Peyer's patch (tissue), 4 donors: ENCODE measurements around the gene ACSF2. TPM values are rescaled to one million over a fixed set of nuclear protein-coding genes. Genes with fewer than 3 reads are reported as not detected.
A peak's percentile ranks its signal among the peaks of the same experiment; 100 is the strongest.
"Not testable (repeated sequence)": the region's sequence is repeated elsewhere in the genome, so short reads cannot be mapped to it uniquely, and the experiment has no call there.

Experiments
- DNase-seq, 3 donors: peaks; one replicate each; pipeline ENCODE4 v3.0.0-alpha.2; 2017 to 2019
- H3K27ac ChIP-seq, 4 donors: fragments of 200-600 bp; sonication (generic); one replicate each; pipeline ENCODE4 v1.5.1; 2016 to 2019
- H3K27me3 ChIP-seq, 2 donors: fragments of 200-600 bp; sonication (generic); one replicate each; pipeline ENCODE4 v1.5.1; 2019
- H3K36me3 ChIP-seq, 3 donors: fragments of 200-600 bp; sonication (generic); one replicate each; pipeline ENCODE4 v1.5.1; 2016 to 2019
- H3K4me1 ChIP-seq, 4 donors: fragments of 200-600 bp; sonication (generic); one replicate each; pipeline ENCODE4 v1.5.1; 2016 to 2019
- H3K4me3 ChIP-seq, 4 donors: fragments of 200-600 bp; sonication (generic); 1 replicate in 3 of 4; 2 replicates in 1 of 4; pipeline ENCODE4 v1.5.1; 2016 to 2019; ENCODE audit warnings: mild to moderate bottlenecking in 1 of 4
- H3K9me3 ChIP-seq, 4 donors: fragments of 200-600 bp; sonication (generic); one replicate each; pipeline ENCODE4 v1.5.1; 2016 to 2019; ENCODE audit warnings: mild to moderate bottlenecking in 1 of 4
- CTCF ChIP-seq, 6 experiments: fragments of 450-650 bp in 4 of 6; fragments of 200-600 bp in 2 of 6; sonication (generic) in 1 of 6; IDR thresholded peaks; one replicate each; pipeline ENCODE4 v1.5.1; 2017 to 2019; ENCODE audit warnings: antibody characterized with exemption in 6 of 6, mild to moderate bottlenecking in 3 of 6, moderate library complexity in 1 of 6
- POLR2A ChIP-seq, 2 donors: fragments of 450-650 bp; IDR thresholded peaks; one replicate each; pipeline ENCODE4 v1.5.1; 2017; ENCODE audit warnings: antibody characterized with exemption in 2 of 2, mild to moderate bottlenecking in 2 of 2, moderate library complexity in 2 of 2
- total RNA-seq, 4 donors: library from RNA; depleted of rRNA; stranded (reverse); fragments of >200 nt; gene quantifications; one replicate each; pipeline ENCODE4 v1.1.0, GENCODE V29; 2016

ACSF2 gene
- total RNA-seq, 4 donors from 2014 or later = 143 to 278 (median 189) TPM

DNA sequence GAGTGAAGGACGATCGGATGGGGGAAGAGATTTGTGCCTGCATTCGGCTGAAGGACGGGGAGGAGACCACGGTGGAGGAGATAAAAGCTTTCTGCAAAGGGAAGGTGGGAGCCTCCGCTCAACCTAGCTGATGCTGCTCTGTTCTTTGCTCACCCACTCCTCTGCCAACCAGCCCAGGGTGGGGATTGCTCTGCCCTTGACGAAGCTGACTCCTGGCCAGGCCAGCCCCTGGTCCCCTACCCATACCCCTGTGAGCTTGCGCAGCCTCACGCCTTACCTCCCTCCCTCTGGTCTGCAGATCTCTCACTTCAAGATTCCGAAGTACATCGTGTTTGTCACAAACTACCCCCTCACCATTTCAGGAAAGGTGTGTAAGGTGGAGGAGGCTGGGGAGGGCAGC is 47.9 kb downstream of the ACSF2 start:
- no peaks in the 10 kb centered on the region for H3K9me3 ChIP-seq
- TF ChIP-seq POLR2A (IDR thresholded peaks at IDR 0.05) (no peak), CTCF (IDR thresholded peaks at IDR 0.05) (no peak)
- no peak overlapping the region for H3K4me3 ChIP-seq
- peaks cover 3 to 15% (median 5%) of the 10 kb centered on the region in 4 donors for H3K4me1 ChIP-seq
- no peak for DNase-seq
- peaks cover 0 to 28% (median 0%) of the 10 kb centered on the region in 3 donors for H3K36me3 ChIP-seq
- no peak overlapping the region for H3K27ac ChIP-seq
- H3K27me3 ChIP-seq = no peaks in the 10 kb centered on the region

DNA sequence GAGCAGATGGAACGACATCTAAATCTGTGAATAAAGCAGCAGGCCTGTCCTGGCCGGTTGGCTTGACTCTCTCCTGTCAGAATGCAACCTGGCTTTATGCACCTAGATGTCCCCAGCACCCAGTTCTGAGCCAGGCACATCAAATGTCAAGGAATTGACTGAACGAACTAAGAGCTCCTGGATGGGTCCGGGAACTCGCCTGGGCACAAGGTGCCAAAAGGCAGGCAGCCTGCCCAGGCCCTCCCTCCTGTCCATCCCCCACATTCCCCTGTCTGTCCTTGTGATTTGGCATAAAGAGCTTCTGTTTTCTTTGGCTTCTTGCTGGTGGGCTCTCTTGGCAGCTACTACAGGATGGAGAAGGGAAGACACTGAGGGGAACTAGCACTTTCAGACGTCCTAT is 48.5 kb downstream of the ACSF2 start:
- Histone ChIP-seq H3K27me3 (no peaks in the 10 kb centered on the region), H3K27ac (peak overlapping the region in 1 of 4 donors; percentile 11), H3K9me3 (no peaks in the 10 kb centered on the region), H3K36me3 (peaks cover 0 to 28% (median 0%) of the 10 kb centered on the region in 3 donors), H3K4me3 (no peak overlapping the region), H3K4me1 (peaks cover 0 to 9% (median 3%) of the 10 kb centered on the region in 4 donors)
- DNase-seq = no peak
- no peak for TF ChIP-seq CTCF (IDR thresholded peaks at IDR 0.05)
- no peak for TF ChIP-seq POLR2A (IDR thresholded peaks at IDR 0.05)

- Histone ChIP-seq H3K4me3 (peak overlapping the region in 2 of 4 donors; percentile 40 to 48), H3K4me1 (peaks cover 0 to 14% (median 3%) of the 10 kb centered on the region in 4 donors), H3K9me3 (no peaks in the 10 kb centered on the region), H3K27ac (peak overlapping the region in 1 of 4 donors; percentile 79), H3K36me3 (peaks cover 0 to 28% (median 0%) of the 10 kb centered on the region in 3 donors), H3K27me3 (no peaks in the 10 kb centered on the region)
- DNase-seq = peak in 1 of 3 donors; percentile 3
- TF ChIP-seq POLR2A (IDR thresholded peaks at IDR 0.05) = no peak
- TF ChIP-seq CTCF (IDR thresholded peaks at IDR 0.05) = no peak
These were observed 49.3 kb downstream of the ACSF2 start for GRCh38 chr17:50475362-50475761.

DNA sequence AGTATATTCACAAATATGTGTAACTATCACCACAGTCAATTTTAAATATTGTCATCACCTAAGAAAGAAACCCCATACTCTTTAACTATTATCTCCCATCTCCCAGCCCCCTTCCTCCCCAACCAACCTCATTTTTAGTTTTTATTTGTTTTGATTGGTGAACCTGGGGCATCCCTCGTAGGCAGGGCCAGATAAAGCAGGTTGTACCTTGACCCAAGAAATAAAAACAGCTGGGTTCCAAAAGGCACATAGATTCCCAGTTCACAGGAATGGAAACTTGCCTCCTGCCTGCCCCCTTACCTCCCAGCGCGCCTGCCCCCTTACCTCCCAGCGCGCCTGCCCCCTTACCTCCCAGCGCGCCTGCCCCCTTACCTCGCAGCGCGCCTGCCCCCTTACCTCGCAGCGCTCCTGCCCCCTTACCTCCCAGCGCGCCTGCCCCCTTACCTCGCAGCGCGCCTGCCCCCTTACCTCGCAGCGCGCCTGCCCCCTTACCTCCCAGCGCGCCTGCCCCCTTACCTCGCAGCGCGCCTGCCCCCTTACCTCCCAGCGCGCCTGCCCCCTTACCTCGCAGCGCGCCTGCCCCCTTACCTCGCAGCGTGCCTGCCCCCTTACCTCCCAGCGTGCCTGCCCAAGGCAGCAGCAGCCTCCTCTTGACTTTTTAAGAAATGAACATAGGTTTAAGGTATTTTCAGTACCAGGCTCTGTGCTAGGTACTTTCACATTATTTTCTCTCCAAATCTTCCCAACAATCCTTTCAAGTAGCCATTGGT is 49.9 kb downstream of the ACSF2 start:
- peak in 1 of 2 donors; percentile 31 for TF ChIP-seq POLR2A (IDR thresholded peaks at IDR 0.05)
- peak overlapping the region in 3 of 4 donors; percentile 66 to 79 (median 66) for H3K27ac ChIP-seq
- peak in 1 of 3 donors; percentile 16 for DNase-seq

GRCh38 chr17:50476545-50477315 is 50.7 kb downstream of the ACSF2 start:
- Histone ChIP-seq H3K27ac (peak overlapping the region in 3 of 4 donors; percentile 66 to 79 (median 66)), H3K4me3 (peak overlapping the region in 2 of 4 donors; percentile 40 to 48), H3K4me1 (peaks cover 0 to 14% (median 3%) of the 10 kb centered on the region in 4 donors)

More for the DNA sequence above, 49.9 kb downstream of the ACSF2 start:
- Histone ChIP-seq H3K4me3 (peak overlapping the region in 2 of 4 donors; percentile 40 to 48), H3K36me3 (peaks cover 0 to 26% (median 0%) of the 10 kb centered on the region in 3 donors), H3K4me1 (peaks cover 0 to 14% (median 3%) of the 10 kb centered on the region in 4 donors)
- not testable (repeated sequence) for H3K27me3 ChIP-seq, H3K9me3 ChIP-seq

More at GRCh38 chr17:50476545-50477315, 50.7 kb downstream of the ACSF2 start:
- H3K9me3 ChIP-seq = no peaks in the 10 kb centered on the region
- TF ChIP-seq POLR2A (IDR thresholded peaks at IDR 0.05) (peak; percentile 67 to 71), CTCF (IDR thresholded peaks at IDR 0.05) (no peak)
- peak in 2 of 3 donors; percentile 53 to 72 for DNase-seq
- H3K36me3 ChIP-seq = peaks cover 0 to 19% (median 0%) of the 10 kb centered on the region in 3 donors
- H3K27me3 ChIP-seq = no peaks in the 10 kb centered on the region
